Measurements from ENCODE around the gene CIART. TPM values are rescaled to one million over a fixed set of nuclear protein-coding genes. Genes with fewer than 3 reads are reported as not detected.
A peak's percentile ranks its signal among the peaks of the same experiment; 100 is the strongest.

The CIART gene
- total and polyA plus RNA-seq, 8 donors, result 0.87 to 5.6 (median 1.7) TPM

GRCh38 chr1:150237746-150238145 lies 44.6 kb upstream of the CIART start:
- H3K4me1 ChIP-seq, result peaks cover 0 to 4% (median 3%) of the 10 kb centered on the region in 3 donors
- no peaks in the 10 kb centered on the region for H3K36me3 ChIP-seq
- no peak for DNase-seq
- no peak for FAIRE-seq
- intact Hi-C loops (cut with DNase I), result no loop called here
- no peaks in the 10 kb centered on the region for H3K9me3 ChIP-seq
- no peak overlapping the region for H3K4me3 ChIP-seq
- TF ChIP-seq CTCF (IDR thresholded peaks at IDR 0.05), result no peak
- H3K27ac ChIP-seq, result no peak overlapping the region
- WGBS, 2 donors, result 89 to 91% methylated on average over 21 of the region's 21 CpGs
- H3K27me3 ChIP-seq, result no peaks in the 10 kb centered on the region
- no peak for ATAC-seq

- H3K36me3 ChIP-seq, result no peaks in the 10 kb centered on the region
- no peak for ATAC-seq
- H3K27ac ChIP-seq, result no peak overlapping the region
- no peaks in the 10 kb centered on the region for H3K4me1 ChIP-seq
- no peak for TF ChIP-seq CTCF (IDR thresholded peaks at IDR 0.05)
- no peak for FAIRE-seq
- 88 to 95% methylated on average over 3 of the region's 3 CpGs for WGBS, 2 donors
- intact Hi-C loops (cut with DNase I), result no loop called here
- H3K27me3 ChIP-seq, result no peaks in the 10 kb centered on the region
- no peaks in the 10 kb centered on the region for H3K9me3 ChIP-seq
- DNase-seq, result no peak
- no peak overlapping the region for H3K4me3 ChIP-seq
Measured at GRCh38 chr1:150243003-150243402, 39.4 kb upstream of the CIART start.

DNA sequence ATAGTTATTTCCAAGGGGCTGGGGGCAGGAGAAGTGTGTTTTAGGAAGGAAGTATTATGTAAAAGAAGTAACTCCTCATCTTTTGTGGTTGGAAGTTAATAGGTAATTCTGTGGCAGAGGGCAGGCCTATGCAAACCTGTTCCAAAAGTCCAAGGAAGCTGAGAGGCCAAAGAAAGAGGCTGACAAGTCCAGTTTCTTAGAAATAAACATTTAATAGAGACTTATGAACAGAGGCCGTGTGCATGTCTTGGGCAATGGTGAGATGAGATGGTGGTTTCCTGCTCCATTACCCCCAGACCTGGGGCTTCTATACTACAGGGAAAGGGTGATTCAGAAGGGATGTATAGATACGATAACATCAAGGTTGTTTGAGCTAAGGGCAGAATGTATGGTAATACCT lies 32.4 kb upstream of the CIART start:
- H3K4me1 ChIP-seq, result no peaks in the 10 kb centered on the region
- no peak overlapping the region for H3K27ac ChIP-seq
- no peaks in the 10 kb centered on the region for H3K27me3 ChIP-seq
- intact Hi-C loops (cut with DNase I), result no loop called here
- DNase-seq (no peak), FAIRE-seq (no peak), ATAC-seq (no peak)
- no peaks in the 10 kb centered on the region for H3K36me3 ChIP-seq
- no peak overlapping the region for H3K4me3 ChIP-seq
- WGBS, 2 donors, result 64 to 83% methylated on average over 2 of the region's 2 CpGs
- no peak for TF ChIP-seq CTCF (IDR thresholded peaks at IDR 0.05)
- no peaks in the 10 kb centered on the region for H3K9me3 ChIP-seq

DNA sequence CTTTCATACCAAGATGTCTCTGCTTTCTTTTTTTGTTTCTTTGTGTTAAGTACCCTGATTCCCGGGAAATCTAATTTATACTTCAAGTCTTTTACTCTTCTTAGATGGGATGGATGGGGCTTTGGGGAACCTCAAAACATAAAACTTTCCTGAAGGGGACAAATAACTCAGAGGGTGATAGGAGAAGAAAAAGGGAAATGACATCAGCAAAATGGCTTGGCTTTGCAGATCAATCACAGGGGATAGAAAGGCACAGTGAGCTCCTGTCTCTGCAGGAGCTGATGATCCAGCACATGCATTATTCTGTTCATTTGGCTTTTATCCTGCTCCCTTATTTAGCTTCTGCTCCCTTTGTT lies 26.2 kb upstream of the CIART start:
- Histone ChIP-seq H3K4me3 (peak overlapping the region in 1 of 4 donors; percentile 33), H3K27ac (peak overlapping the region in 1 of 4 donors; percentile 3), H3K4me1 (peaks cover 0 to 8% (median 7%) of the 10 kb centered on the region in 3 donors), H3K9me3 (no peaks in the 10 kb centered on the region), H3K27me3 (no peaks in the 10 kb centered on the region), H3K36me3 (no peaks in the 10 kb centered on the region)
- WGBS, 2 donors, result 2 to 5% methylated on average over 1 of the region's 1 CpG
- TF ChIP-seq CTCF (IDR thresholded peaks at IDR 0.05), result no peak
- intact Hi-C loops (cut with DNase I), result no loop called here
- DNase-seq (no peak), ATAC-seq (no peak), FAIRE-seq (no peak)

- intact Hi-C loops (cut with DNase I), result no loop called here
- Histone ChIP-seq H3K27ac (no peak overlapping the region), H3K9me3 (no peaks in the 10 kb centered on the region), H3K27me3 (no peaks in the 10 kb centered on the region), H3K4me1 (peaks cover 0 to 8% (median 7%) of the 10 kb centered on the region in 3 donors), H3K36me3 (no peaks in the 10 kb centered on the region), H3K4me3 (no peak overlapping the region)
- 34 to 38% methylated on average over 13 to 14 of the region's 14 CpGs for WGBS, 2 donors
- no peak for DNase-seq
- FAIRE-seq, result no peak
- TF ChIP-seq CTCF (IDR thresholded peaks at IDR 0.05), result no peak
- no peak for ATAC-seq
Measured at GRCh38 chr1:150256554-150257341, 25.6 kb upstream of the CIART start.
